Mucosa of gallbladder (tissue), 1 donor: Measurements from ENCODE around the gene SLC12A6. TPM values are rescaled to one million over a fixed set of nuclear protein-coding genes. Genes with fewer than 3 reads are reported as not detected.

Experiments
- DNase-seq: peaks from one replicate; pipeline ENCODE4 v3.0.0-alpha.2; 2020; ENCODE audit warnings: low spot score
- total RNA-seq: library from RNA; stranded (reverse); gene quantifications from one replicate; pipeline ENCODE4 v1.2.1, GENCODE V29; 2021
- donor health status: DM: no; HTN: no; CAD: no.

SLC12A6 gene
- total RNA-seq, 1 donor from 2014 or later: 18.3 TPM

DNA sequence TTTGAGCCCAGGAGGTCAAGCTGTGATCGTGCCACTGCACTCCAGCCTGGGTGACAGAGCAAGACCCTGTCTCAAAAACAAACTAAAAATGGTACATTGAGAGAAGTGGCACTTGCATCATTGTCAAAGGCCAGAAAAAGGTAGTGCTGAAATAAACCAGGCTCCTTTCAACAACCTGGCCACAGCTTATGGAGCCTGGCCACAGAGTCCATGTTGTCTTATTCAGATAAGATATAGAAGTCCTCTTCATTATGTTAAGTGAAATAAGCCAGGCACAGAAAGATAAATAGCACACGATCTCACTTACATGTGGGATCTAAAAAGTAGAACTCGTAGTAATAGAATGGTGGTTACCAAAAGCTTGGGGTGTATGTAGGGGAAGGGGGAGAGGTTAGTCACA, 78.0 kb downstream of the SLC12A6 start:
- no peak for DNase-seq

DNA sequence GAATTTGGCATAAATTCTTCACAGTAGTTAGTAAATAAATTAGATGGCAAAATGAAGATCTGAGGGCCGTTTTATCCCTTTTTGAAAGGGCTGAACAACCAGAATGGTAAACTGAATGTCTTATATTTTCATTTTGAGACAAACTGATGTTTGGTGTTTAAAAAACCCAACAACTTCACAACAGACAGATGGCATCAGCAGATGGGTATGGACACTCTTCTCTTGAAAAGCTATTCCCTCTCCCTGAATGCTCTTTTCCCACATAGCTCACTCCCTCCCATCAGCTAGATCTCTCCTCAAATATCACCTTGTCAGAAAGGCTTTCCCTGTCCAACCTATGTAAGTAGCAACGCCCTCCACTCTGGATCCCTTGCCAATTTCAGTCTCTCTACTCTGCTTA, 79.4 kb downstream of the SLC12A6 start:
- DNase-seq: no peak

- DNase-seq: no peak
These were observed 85.0 kb downstream of the SLC12A6 start for GRCh38 chr15:34252545-34252944.

DNA sequence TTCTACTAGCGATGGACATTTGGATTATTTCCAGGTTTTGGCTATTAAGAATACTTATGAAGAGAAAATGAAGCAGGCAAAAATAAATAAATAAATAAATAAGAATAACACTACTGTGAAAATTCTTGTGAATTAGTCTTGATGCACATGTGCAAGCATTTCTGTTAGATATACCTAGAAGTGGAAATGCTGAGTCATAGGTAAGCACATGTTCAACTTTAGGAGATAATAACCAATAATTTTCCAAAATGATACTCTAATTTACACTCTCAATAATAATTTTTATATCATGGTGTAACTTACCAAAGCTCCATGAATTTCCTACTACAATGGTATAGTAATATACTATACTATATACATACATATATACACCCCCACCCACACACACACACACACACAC, 89.4 kb downstream of the SLC12A6 start:
- no peak for DNase-seq

GRCh38 chr15:34246276-34246976, 91.2 kb downstream of the SLC12A6 start:
- no peak for DNase-seq

DNA sequence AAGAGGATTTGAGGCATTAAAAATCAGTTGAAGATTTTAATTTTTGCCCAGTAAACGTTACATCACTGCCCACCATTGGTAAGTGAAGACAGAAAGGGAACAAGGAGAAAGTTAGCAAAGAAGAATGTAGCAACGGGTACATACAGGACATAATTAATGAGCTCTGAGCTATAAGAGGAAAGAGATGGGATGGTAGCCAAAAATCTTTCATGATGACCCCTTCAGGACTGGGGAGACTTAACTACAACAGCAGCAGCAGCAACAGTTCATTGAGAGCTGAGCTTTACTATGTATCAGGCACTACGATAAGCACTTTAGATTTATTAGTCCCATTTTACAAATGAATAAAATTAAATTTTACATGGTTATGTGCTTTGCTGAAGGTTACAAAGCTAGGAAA, 94.4 kb downstream of the SLC12A6 start:
- no peak for DNase-seq

GRCh38 chr15:34242331-34242710, 95.3 kb downstream of the SLC12A6 start:
- no peak for DNase-seq

DNA sequence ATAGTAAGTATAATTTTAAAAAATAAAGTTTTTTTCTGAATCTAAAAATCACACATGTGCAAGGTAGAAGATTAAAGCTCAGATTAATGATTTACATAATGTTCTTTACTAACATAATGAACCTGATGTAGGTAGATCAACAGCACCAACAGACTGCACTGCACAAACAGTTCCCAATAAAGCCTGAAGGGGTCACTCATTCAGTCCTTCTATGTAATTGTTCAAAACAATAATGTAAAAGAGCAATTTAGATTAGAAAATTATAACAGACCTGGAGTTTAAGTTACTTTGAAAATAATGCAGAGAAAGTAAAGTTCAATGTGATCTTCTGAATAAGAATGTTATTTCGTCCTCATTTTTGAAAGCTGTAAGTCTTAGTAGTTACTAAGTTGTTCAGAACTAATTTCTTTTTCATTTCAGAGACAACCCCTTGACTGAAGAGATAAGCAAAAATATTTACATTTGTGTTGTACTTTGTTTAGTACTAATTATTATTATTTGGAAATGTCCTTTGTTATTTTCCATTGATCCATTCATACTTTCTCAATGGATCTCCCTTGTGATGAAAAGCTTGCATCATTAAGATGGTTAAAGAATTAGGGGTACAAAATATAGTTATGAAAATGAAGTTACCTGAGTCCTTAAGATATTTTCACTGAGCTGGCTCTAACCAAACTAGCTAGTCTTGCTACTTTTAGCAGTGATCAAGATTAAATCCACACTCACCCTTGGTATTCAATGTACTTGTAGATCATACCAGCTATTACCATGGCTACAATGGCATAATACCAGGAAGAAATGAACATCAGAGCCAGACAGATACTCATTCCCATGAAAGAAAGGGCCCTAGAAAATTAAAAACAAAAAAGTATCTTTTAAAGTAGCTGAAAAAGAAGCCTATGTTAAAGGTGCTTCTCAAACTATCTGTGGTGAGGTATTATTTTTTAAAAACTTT, 95.9 kb downstream of the SLC12A6 start:
- DNase-seq: peak; percentile 26

DNA sequence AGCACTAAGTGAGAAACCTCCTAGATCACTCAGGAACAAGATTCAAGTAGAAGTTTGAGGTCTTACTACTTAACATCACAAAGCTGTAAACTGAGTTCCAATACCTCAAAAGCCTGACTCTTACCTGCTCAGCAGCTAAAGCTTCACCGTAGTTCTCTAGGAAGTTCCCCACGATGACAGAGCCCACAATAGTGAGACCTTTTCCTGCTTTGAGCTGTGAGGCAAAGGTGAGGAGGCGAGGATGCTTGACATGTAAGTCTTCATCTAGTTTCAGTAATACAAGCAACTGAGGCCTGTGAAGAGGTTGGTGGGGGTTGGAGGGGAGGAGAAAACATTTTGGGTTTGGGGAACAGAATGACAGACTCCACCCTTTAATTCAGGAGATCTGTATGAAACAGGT, 97.0 kb downstream of the SLC12A6 start:
- no peak for DNase-seq

DNA sequence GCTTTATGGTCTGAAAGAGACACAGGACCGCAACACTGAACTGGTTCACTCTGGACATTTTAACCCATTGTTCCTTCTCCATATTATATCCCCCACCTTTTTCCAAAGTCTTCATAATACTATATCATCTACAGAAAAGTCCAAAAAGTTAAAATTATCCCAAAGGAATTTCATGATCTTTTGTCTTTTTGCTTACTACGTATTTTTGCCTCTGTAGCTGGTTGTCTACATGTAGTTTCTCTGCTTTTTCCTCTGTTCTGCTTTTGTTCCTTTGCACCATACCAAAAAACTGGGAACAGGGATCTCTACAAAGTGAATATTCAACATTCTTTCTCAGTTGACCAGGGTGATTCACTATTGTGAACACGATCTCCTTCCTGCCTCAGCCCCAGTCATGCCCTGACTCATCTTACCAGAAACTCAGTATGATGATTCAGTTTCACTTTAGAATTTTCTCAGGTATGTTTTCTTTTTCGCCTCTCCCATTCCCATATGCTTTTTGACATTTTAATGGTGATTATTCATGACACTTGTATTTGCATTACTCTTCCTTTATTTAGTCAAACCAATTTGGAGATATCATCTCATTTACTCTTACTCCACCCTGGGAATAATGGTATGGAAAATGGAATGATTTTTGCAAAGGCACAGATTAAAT, 98.3 kb downstream of the SLC12A6 start:
- DNase-seq: no peak

DNA sequence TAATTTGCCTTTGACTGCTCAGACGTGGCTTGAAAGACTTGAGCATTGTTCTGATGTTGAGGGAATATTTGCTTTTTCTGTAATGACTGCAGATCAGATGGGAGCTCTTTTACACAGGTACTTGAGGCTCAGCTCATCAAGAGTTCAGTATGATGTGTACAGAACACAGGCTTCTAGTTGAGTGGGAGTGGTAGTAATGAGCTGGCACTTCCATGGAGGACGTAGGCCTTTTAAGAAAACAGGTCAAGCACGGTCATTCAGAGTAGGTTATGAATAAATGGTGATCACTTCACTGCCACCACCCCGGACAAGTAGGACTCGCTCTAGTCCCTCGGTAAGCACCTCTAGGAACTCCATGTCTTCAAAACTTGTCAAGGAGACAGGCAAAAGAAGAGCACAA, 104.0 kb downstream of the SLC12A6 start:
- DNase-seq: no peak

DNA sequence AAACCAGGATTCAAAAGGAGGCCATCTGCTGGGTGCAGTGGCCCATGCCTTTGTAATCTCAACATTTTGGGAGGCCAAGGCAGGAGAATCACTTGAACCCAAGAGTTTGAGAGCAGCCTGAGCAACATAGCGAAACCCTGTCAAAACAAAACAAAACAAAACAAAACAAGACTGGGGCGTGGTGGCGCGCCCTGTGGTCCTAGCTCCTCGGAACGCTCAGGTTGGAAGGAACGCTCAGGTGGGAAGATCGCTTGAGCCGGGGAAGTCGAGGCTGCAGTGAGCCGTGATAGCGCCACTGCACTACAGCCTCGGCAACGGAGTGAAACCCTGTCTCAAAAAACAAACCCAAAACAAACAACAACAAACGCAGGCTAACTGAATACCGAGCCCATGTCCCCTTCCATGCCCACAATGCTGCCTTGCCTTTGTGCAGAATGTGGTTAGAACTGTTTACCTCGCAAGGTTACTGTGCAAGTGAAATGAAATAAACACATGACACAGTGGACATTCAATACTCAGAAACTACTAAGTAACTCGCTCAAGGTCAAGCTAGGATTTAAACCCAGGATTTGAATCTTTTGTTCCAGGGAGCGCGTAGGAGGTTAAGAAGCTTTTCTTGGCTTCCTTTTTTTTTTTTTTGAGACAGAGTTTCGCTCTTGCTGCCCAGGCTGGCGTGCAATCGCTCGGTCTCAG, 113.5 kb downstream of the SLC12A6 start:
- no peak for DNase-seq

GRCh38 chr15:34217587-34218225, 119.9 kb downstream of the SLC12A6 start:
- DNase-seq: no peak

DNA sequence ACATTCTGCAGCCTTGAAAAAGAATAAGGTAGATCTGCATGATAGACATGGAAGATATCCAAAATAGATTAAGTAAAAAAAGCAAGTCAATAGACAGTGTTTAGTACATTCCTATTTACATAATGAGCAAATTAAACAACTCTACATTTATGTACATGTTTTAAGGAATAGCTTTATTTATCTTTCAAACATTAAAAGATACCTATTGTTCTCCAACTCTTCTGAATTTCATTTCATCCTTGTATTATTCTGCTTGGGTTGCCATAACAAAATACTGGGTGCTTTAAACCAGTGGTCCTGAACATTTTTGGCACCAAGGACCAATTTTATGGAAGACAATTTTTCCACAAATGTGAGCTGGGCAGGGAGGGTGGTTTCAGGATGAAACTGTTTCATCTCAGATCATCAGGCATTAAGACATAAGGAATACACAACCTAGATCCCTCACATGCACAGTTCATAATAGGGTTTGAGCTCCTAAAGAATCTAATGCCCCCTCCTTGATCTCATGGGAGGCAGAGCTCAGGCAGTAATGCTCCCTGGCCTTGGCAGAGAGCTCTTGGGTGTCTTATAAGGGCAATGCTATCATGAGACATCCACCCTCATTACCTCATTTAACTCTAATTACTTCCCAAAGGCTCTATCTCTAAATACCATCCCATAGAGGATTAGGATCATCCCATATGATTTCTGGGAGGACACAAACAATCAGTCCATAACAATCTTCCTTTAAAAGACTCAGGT, 120.9 kb downstream of the SLC12A6 start:
- no peak for DNase-seq

GRCh38 chr15:34214135-34214534, 123.4 kb downstream of the SLC12A6 start:
- no peak for DNase-seq

DNA sequence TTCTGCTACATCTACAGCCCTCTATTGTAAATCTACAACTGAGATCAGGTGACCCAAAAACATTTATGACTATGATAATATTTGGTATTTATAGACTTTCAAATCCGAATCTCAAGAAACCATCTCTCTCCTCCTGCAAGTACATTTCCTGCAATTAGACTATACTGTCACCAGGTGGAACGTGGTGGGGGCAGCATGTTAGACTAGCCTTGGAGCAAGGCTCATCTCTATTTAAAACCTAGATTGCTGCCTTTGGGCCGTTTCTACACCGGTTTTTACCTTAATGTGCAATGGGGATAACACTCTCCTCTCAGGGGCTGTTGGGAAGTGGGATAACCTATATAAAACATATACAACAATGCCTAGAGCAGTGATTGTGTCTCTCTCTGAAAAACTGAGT, 123.9 kb downstream of the SLC12A6 start:
- no peak for DNase-seq

DNA sequence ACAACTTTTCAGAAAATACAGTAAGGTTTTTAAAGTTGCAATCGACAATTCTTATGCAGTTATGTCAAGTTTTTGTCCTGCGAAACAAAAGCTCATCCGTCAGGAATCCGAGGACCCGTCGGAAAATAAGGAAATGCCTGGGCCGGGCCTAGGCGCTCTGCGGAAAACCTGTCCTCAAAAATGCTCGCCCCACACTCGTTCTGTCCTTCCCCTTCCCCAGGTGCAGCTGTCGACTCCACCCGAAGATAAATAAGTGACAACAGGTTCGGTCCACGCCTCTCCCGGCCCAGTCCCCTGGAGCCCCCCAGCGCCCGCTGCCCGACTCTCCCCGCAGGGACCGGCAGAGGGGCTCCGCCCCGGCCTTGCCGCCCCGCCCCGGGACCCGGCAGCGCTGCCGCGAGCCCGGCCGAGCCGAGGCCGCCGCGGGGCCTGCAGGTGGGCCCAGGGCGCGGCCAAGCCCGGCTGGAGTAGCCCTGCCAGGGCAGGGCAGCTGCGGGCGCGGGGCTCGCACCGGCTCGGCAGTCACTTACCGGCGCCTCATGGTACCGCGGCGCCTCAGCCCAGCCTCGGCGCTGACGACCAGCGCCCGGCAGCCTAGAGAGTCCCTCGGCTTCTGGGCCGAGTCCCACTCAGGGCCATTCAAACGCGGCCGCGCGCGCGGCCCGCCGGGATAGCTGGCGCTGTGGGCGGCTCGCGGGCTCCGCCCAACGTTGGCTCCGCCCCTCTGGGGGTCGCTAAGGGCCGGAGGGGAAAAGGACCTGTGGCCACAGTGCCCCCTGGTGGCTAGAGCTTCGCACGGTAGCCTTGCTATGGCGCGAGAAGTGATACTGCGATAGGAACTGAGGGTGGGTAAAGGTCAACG, 127.9 kb downstream of the SLC12A6 start, which contains the start of gene KATNBL1:
Gene KATNBL1, minus strand, starts transcription at position 676 of the 862 bp plus-strand sequence. CDS start 46,420 bp downstream, outside the sequence.
- DNase-seq: peak; percentile 97

- no peak for DNase-seq
These were observed 131.6 kb downstream of the SLC12A6 start for GRCh38 chr15:34206011-34206410.

- no peak for DNase-seq
These were observed 133.6 kb downstream of the SLC12A6 start for GRCh38 chr15:34203936-34204335.

GRCh38 chr15:34203305-34203704, 134.3 kb downstream of the SLC12A6 start:
- no peak for DNase-seq
